Activated T-helper 17 cell treated with anti-CD3 and anti-CD28 coated beads, Interleukin-2, amount 50 U/mL, for 72 hours (primary cell): ENCODE measurements around the gene FAM9A. TPM values are rescaled to one million over a fixed set of nuclear protein-coding genes. Genes with fewer than 3 reads are reported as not detected.
"Not testable (repeated sequence)": the region's sequence is repeated elsewhere in the genome, so short reads cannot be mapped to it uniquely, and the experiment has no call there.

Experiments used
- ATAC-seq: fragments of 150-1000 bp; cut with Tn5 transposase; replicated peaks from 2 replicates; pipeline ENCODE4 v1.10.0; 2021; ENCODE audit warnings: mild to moderate bottlenecking, moderate library complexity
- H3K27ac Mint-ChIP-seq: one replicate; pipeline ENCODE4 v1.8.0; 2022; ENCODE audit warnings: mixed read lengths
- H3K27me3 Mint-ChIP-seq: one replicate; pipeline ENCODE4 v1.8.0; 2022; ENCODE audit warnings: mixed read lengths
- H3K36me3 Mint-ChIP-seq: one replicate; pipeline ENCODE4 v1.8.0; 2022; ENCODE audit warnings: low read depth, mild to moderate bottlenecking, mixed read lengths
- H3K4me1 Mint-ChIP-seq: one replicate; pipeline ENCODE4 v1.8.0; 2022; ENCODE audit warnings: mixed read lengths
- H3K4me3 Mint-ChIP-seq: one replicate; pipeline ENCODE4 v1.8.0; 2022; ENCODE audit warnings: mild to moderate bottlenecking, mixed read lengths
- H3K9me3 Mint-ChIP-seq: one replicate; pipeline ENCODE4 v1.8.0; 2022; ENCODE audit warnings: mixed read lengths
- total RNA-seq, 2 donors: library from RNA; stranded (reverse); gene quantifications; one replicate each; pipeline ENCODE4 v1.2.3, GENCODE V29; 2022

FAM9A gene
- total RNA-seq, 2 donors from 2014 or later, result not detected

DNA sequence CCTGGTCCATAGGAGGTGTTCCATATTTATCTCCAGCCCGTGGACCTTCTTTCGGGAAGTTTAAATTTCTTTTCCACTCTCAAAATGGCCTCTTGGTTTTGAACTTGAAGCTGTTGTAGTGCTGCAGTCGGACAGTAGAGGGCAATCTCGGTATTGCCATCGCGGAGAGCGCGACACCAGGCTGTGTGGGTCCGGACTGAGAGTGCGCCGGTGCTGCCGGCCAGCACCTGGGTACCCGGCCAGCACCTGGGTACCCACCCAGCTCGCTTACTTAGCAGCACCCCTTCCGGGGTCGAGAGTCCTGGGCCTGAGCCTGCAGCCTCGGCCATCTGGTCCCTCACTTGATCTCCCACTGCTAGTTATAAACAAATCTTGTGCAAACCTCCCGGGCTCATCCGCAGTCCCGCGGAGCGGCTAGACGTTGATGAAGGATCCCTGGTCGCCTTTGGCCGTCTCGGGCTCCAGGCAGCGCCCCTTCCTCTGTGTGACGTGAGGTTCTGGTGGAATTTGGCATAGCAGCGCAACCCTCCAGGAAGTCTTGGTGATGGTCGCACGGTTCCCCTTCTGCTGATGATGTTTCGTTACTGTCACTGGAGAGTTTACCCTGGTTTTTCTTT, 18.0 kb downstream of the FAM9A start:
- Mint-ChIP-seq H3K27ac (no peak overlapping the region), H3K9me3 (no peaks in the 10 kb centered on the region), H3K36me3 (no peaks in the 10 kb centered on the region), H3K4me1 (no peaks in the 10 kb centered on the region), H3K27me3 (no peaks in the 10 kb centered on the region), H3K4me3 (peak overlapping the region; percentile 31)
- ATAC-seq, result peak; percentile 50

DNA sequence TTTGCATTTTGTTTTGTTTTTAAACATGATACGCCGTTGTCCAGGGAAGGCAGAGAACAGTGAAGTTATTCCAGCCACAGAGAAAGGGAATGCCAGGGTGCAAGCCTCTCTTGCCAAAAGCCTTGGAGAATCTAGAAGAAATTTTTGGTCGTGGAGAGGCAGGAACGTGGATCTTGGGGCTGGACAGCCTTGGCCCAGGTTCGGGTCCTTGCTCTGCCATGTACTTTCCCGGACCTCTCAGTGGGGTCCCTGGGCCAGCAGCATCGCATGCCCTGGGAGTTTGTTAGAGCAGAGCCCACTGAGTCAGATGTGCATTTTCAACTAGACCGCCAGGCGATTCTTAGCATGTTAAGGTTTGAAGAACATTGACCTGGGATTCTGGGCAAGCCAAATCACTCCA, 18.6 kb downstream of the FAM9A start:
- Mint-ChIP-seq H3K27me3 (no peaks in the 10 kb centered on the region), H3K4me1 (no peaks in the 10 kb centered on the region), H3K4me3 (peak overlapping the region; percentile 31), H3K27ac (no peak overlapping the region), H3K9me3 (no peaks in the 10 kb centered on the region), H3K36me3 (no peaks in the 10 kb centered on the region)
- no peak for ATAC-seq

DNA sequence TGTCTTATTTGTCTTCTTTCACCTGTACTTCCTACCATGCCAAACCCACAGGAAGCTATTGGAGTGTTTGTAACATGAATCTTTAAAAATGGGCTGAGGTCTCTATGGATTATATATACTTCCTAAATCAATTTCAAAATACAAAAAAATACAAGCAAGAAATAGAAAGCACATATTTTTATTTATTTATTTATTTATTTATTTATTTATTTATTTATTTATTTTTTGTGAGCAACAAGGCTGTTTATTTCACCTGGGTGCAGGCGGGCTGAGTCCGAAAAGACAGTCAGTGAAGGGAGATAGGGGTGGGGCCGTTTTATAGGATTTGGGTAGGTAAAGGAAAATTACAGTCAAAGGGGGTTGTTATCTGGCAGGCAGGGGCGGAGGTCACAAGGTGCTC, 19.3 kb downstream of the FAM9A start:
- not testable (repeated sequence) for H3K36me3 Mint-ChIP-seq, H3K9me3 Mint-ChIP-seq, ATAC-seq, H3K27me3 Mint-ChIP-seq, H3K4me1 Mint-ChIP-seq, H3K27ac Mint-ChIP-seq, H3K4me3 Mint-ChIP-seq

DNA sequence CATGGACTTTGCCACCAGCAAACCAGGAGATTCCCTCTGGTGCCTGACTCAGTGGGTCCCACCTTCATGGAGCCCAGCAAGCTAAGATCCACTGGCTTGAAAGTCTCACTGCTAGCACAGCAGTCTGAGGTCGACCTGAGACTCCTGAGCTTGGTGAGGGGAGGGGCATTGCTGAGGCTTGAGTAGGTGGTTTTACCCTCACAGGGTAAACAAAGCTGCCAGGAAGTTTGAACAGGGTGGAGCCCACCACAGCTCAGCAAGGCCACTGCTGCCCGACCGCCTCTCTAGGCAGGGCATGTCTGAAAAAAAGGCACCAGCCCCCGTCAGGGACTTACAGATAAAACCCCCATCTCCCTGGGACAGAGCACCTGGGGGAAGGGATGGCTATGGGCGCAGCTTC, 28.1 kb downstream of the FAM9A start:
- no peaks in the 10 kb centered on the region for H3K9me3 Mint-ChIP-seq
- no peak overlapping the region for H3K27ac Mint-ChIP-seq
- H3K36me3 Mint-ChIP-seq, result no peaks in the 10 kb centered on the region
- no peaks in the 10 kb centered on the region for H3K4me1 Mint-ChIP-seq
- no peak overlapping the region for H3K4me3 Mint-ChIP-seq
- ATAC-seq, result no peak
- peaks cover 7% of the 10 kb centered on the region for H3K27me3 Mint-ChIP-seq

DNA sequence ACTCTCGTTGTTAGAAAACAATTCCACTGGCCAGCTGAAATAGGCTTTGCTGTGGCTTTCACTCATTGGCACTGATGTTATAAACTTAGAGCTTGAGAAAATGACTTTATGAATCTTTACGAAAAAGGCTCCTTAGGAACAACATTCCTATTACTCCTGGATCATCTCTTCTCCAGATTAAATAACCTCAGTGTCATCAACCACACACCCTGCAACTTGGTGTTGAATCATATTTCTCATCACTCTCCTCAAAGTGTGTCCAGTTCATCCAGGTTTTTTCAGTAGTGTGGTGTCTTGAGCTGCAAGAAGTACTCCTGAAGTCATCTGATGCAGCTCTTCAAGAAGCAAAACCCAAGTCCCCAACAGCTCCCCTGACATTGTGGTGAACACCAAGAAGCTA, 41.2 kb downstream of the FAM9A start:
- no peak overlapping the region for H3K27ac Mint-ChIP-seq
- no peaks in the 10 kb centered on the region for H3K36me3 Mint-ChIP-seq
- no peaks in the 10 kb centered on the region for H3K9me3 Mint-ChIP-seq

DNA sequence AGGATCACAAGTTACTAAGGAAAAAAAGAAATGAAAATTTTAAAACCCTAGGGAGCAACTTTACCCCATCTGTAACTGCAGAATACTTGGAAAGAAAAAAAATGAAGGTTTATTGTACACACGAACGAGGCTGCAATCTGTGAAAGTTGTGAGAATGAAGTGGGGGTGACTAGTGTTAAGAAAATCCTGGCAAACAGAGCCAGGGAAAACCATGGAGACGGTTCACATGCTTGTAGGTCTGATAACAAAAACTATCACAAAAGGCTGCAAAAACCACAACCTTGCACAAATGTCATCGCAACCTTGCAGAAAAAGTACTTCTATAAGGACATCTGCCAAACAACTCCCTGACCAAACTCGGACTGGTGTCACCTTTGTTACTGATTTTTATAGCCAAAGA, 42.5 kb downstream of the FAM9A start:
- not testable (repeated sequence) for H3K36me3 Mint-ChIP-seq, H3K4me1 Mint-ChIP-seq, ATAC-seq, H3K9me3 Mint-ChIP-seq, H3K4me3 Mint-ChIP-seq, H3K27ac Mint-ChIP-seq
- H3K27me3 Mint-ChIP-seq, result peaks cover 11% of the 10 kb centered on the region

More for the DNA sequence above, 41.2 kb downstream of the FAM9A start:
- peaks cover 15% of the 10 kb centered on the region for H3K27me3 Mint-ChIP-seq
- H3K4me3 Mint-ChIP-seq, result no peak overlapping the region
- no peak for ATAC-seq
- H3K4me1 Mint-ChIP-seq, result no peaks in the 10 kb centered on the region

DNA sequence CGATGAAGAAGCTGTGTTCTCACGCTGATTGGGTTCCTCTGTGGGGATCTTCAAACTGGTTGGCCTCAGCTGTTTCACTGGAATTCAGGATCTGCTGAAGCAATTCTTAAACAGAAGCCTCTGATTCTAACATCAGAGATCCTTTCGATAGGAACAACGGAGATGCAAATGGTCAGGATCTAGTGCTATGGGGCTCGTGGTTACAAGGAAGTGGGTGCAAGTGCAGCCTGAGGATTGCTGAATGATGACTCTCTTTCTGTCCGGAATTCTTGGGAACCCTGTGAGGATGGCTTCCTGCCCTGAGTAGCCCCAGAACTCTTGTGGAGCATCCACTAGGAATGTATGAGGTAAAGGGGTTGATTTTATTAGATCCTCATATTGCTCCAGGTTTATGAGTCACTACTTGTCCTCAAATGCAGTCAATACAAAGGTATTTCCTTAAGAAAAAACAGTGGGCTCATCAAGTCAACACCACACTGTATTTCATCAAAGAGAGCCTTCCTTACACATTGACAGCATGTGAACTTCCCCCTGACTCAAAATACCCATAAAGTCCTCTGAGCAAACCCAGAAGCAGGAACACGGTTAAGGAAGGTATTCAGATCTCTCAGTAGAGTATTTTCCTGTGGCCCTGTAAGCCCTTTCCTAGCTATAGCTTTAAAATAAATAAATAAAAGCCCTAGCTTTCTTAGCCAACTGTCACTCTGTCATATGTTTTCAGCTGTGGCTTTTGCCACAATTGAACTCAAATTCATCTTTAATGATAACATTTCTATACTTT, 43.4 kb downstream of the FAM9A start:
- not testable (repeated sequence) for H3K36me3 Mint-ChIP-seq, H3K9me3 Mint-ChIP-seq, H3K4me1 Mint-ChIP-seq, ATAC-seq, H3K27me3 Mint-ChIP-seq, H3K4me3 Mint-ChIP-seq, H3K27ac Mint-ChIP-seq

DNA sequence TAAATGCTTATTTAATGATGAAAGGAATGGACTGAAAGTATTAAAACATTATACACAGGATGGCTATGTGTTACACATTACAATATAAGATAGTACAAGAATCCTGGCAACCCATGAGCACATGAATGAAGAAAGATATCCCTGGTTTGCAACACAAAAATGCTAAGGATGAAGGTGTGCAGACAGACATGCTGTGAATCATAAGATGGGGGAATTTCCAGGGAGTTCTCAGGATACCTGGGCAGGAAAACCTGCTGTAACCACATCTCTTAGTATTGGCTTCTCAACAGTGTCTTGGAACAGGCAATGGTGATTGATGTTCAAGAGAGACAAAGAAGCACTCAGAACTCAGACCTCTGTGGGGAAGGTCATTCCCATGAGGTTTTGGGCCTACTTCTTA, 45.4 kb downstream of the FAM9A start:
- no peak for ATAC-seq

DNA sequence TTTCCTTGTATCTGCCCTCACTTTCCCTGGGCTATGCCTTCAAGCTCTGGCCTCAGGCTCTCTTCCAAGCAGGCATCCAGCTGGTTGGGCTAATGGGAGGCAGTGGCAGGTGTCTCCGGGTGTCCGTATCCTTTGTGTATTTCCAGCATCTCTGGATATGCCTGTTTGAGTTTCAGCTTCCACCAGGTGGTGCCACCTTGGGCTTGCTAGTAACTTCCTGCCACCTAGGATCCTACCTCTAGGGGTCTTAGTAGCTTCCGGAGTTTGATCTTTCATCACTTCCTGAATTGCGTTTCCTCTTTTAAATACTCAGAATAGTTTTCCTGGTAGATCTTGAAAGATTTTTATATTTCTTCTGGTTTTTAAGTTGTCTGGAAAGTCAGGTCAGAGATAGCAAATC, 46.1 kb downstream of the FAM9A start:
- Mint-ChIP-seq H3K36me3 (no peaks in the 10 kb centered on the region), H3K27ac (no peak overlapping the region), H3K9me3 (no peaks in the 10 kb centered on the region), H3K4me1 (no peaks in the 10 kb centered on the region), H3K4me3 (no peak overlapping the region), H3K27me3 (no peaks in the 10 kb centered on the region)
- no peak for ATAC-seq

More for the DNA sequence above, 45.4 kb downstream of the FAM9A start:
- Mint-ChIP-seq H3K27ac (no peak overlapping the region), H3K36me3 (no peaks in the 10 kb centered on the region), H3K4me3 (no peak overlapping the region), H3K27me3 (peaks cover 3% of the 10 kb centered on the region), H3K9me3 (no peaks in the 10 kb centered on the region), H3K4me1 (no peaks in the 10 kb centered on the region)

DNA sequence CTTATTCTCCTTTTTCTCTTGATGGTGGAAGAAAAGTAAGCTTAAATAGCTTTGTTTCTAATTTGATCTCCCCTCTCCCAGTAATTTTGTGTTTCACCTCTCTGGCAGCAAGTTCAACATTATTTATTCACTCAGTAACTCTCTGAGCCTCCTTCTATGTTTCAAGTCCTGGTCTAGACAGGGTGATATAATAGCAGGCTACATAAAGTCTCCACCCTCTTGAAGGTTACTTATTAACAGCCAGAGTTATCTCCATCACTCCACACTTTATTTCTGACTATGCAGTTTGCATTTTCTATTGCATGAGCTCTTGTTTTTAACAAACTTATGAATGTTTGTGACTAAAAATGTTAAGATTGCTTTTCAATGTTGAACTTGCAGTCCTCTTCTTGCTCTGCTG, 51.5 kb downstream of the FAM9A start:
- no peaks in the 10 kb centered on the region for H3K4me1 Mint-ChIP-seq
- H3K27ac Mint-ChIP-seq, result no peak overlapping the region
- H3K9me3 Mint-ChIP-seq, result no peaks in the 10 kb centered on the region
- no peaks in the 10 kb centered on the region for H3K36me3 Mint-ChIP-seq
- ATAC-seq, result no peak
- no peak overlapping the region for H3K4me3 Mint-ChIP-seq
- peaks cover 8% of the 10 kb centered on the region for H3K27me3 Mint-ChIP-seq

DNA sequence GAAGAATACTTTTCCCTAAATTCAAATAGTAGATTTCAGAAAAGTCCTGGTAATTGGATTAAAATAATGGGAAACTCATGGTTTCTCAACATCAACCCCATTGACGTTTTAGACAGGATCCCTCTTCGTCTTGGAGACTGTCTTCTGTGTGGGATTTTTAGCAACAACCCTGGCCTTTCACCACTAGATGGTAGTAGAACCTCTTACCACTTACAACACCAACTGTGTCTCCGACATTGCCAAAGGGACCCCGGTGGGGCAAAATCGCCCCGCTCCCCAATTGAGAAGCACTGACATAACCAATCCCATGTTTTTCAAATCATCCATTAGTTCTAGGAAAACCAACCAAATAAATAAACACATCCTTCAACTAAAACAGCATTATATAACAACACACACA, 52.3 kb downstream of the FAM9A start:
- no peak overlapping the region for H3K4me3 Mint-ChIP-seq
- no peaks in the 10 kb centered on the region for H3K4me1 Mint-ChIP-seq
- no peak for ATAC-seq
- no peaks in the 10 kb centered on the region for H3K36me3 Mint-ChIP-seq
- no peaks in the 10 kb centered on the region for H3K9me3 Mint-ChIP-seq
- H3K27me3 Mint-ChIP-seq, result peaks cover 8% of the 10 kb centered on the region
- H3K27ac Mint-ChIP-seq, result no peak overlapping the region

DNA sequence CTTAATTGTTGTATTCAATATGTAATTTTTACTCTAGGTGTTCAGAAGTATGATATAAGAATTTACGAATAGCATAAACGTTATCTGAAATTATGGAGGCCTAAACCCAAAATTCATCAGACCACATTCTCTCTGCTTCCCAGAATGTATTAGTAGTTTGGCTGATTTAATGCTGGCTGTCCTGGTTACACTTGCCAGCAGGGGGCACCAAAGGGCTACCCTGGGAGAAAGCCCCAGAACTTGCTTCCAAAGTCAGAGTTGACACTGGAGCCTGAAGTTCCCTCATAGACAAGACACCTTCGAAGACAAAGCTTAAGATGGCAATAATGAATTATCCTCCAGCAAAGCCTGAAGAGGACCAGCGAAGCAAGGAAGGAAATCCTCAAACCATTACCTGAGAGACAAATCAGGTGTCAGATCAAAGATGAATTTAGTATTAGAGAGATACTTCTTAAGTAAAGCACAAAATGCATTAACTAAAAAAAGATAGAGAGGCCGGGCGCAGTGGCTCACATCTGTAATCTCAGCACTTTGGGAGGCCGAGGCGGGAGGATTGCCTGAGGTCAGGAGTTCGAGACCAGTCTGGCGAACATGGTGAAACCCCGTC, 58.0 kb downstream of the FAM9A start:
- Mint-ChIP-seq H3K36me3 (no peaks in the 10 kb centered on the region), H3K4me1 (no peaks in the 10 kb centered on the region), H3K9me3 (no peaks in the 10 kb centered on the region), H3K27me3 (peaks cover 3% of the 10 kb centered on the region), H3K27ac (no peak overlapping the region), H3K4me3 (no peak overlapping the region)
- ATAC-seq, result no peak

DNA sequence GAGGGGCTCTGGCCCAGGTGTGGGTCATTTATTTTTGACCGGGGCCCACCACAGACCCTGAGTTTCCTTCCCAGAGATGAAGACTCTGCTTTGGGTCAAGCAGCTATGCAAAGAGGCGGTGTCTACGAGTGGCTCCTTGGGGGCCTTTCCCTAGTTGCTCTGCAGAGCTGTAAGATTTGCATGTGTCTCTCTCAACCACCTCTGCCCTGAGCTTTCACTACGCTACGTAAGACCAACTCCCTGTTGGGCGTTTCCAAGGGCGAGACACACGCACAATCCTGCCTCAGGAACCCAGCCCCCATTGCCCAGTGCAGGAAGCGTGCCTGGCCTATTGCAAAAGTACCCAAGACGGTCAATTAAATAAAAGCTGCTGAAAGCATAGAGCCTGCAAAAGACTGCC, 59.2 kb downstream of the FAM9A start:
- ATAC-seq, result no peak
- Mint-ChIP-seq H3K27me3 (peaks cover 3% of the 10 kb centered on the region), H3K4me3 (no peak overlapping the region), H3K27ac (no peak overlapping the region), H3K4me1 (no peaks in the 10 kb centered on the region), H3K9me3 (no peaks in the 10 kb centered on the region), H3K36me3 (no peaks in the 10 kb centered on the region)
